NB4 (cell line): Measurements from ENCODE around the gene FCSK.

Source experiments
- DNase-seq: peaks from one replicate; pipeline ENCODE4 v3.0.0; 2010; ENCODE audit warnings: low read depth
- H3K4me3 ChIP-seq: one replicate; pipeline ENCODE4 v1.5.1; 2011; ENCODE audit warnings: mild to moderate bottlenecking, low read depth, low read length, moderate library complexity
- MYC ChIP-seq: IDR thresholded peaks from 2 replicates; pipeline ENCODE4 v1.6.1; 2011; ENCODE audit warnings: low read depth, low read length
- TF ChIP-seq, protein P1 (sequence below): IDR thresholded peaks from one replicate; pipeline ENCODE4 v1.5.1; 2012; ENCODE audit warnings: low read depth, low read length

FCSK gene

GRCh38 chr16:70529051-70529777 is 74.8 kb downstream of the FCSK start:
- peak overlapping the region; percentile 52 for H3K4me3 ChIP-seq
- peak; percentile 63 for DNase-seq
- TF ChIP-seq, protein P1, sequence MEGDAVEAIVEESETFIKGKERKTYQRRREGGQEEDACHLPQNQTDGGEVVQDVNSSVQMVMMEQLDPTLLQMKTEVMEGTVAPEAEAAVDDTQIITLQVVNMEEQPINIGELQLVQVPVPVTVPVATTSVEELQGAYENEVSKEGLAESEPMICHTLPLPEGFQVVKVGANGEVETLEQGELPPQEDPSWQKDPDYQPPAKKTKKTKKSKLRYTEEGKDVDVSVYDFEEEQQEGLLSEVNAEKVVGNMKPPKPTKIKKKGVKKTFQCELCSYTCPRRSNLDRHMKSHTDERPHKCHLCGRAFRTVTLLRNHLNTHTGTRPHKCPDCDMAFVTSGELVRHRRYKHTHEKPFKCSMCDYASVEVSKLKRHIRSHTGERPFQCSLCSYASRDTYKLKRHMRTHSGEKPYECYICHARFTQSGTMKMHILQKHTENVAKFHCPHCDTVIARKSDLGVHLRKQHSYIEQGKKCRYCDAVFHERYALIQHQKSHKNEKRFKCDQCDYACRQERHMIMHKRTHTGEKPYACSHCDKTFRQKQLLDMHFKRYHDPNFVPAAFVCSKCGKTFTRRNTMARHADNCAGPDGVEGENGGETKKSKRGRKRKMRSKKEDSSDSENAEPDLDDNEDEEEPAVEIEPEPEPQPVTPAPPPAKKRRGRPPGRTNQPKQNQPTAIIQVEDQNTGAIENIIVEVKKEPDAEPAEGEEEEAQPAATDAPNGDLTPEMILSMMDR: peak; percentile 47
- TF ChIP-seq MYC: no peak
